Keratinocyte (primary cell): ENCODE data around the gene IARS2.

Experiments
- CTCF ChIP-seq, 3 experiments: IDR thresholded peaks in 1 of 3; conservative IDR thresholded peaks in 1 of 3; optimal IDR thresholded peaks in 1 of 3; 2 replicates in 2 of 3; 3 replicates in 1 of 3; pipeline versions ENCODE3 to v1.5.1; 2011; ENCODE audit warnings: low read length in 3 of 3, mild to moderate bottlenecking in 3 of 3, moderate library complexity in 2 of 3, control low read depth in 1 of 3, inconsistent platforms in 1 of 3; ENCODE audit not compliant: insufficient read depth in 2 of 3; ENCODE audit errors: extremely low read depth in 1 of 3
- EZH2 ChIP-seq: IDR thresholded peaks from one replicate; pipeline ENCODE4 v1.6.1; 2012; ENCODE audit warnings: inconsistent platforms, mild to moderate bottlenecking, low read length, moderate library complexity

GRCh38 chr1:220093361-220094015, 444 bp upstream of the IARS2 start:
- TF ChIP-seq CTCF (optimal IDR thresholded peaks at IDR 0.05 in 1 of 3, IDR thresholded peaks at IDR 0.05 in 1 of 3, conservative IDR thresholded peaks at IDR 0.05 in 1 of 3; ENCODE audit: extremely low read depth in 1 of 3, insufficient read depth in 2 of 3, low read length in 3 of 3) (no peak), EZH2 (no peak)
